ENCODE data around the gene RNU7-1. TPM values are rescaled to one million over a fixed set of nuclear protein-coding genes. Genes with fewer than 3 reads are reported as not detected.

The RNU7-1 gene
- total RNA-seq, 4 donors from 2014 or later, result not detected

- no peak for TF ChIP-seq CTCF (IDR thresholded peaks at IDR 0.05; ENCODE audit: low read depth)
Observed at GRCh38 chr12:6914947-6915788, 28.4 kb upstream of the RNU7-1 start.

GRCh38 chr12:6915789-6916285 is 27.8 kb upstream of the RNU7-1 start:
- TF ChIP-seq CTCF (IDR thresholded peaks at IDR 0.05; ENCODE audit: low read depth), result no peak

- TF ChIP-seq CTCF (IDR thresholded peaks at IDR 0.05; ENCODE audit: low read depth), result no peak
Observed at GRCh38 chr12:6916426-6917200, 27.0 kb upstream of the RNU7-1 start.

- no peak for TF ChIP-seq CTCF (IDR thresholded peaks at IDR 0.05; ENCODE audit: low read depth)
Observed at GRCh38 chr12:6917491-6918231, 26.0 kb upstream of the RNU7-1 start.

GRCh38 chr12:6919588-6919987 is 24.0 kb upstream of the RNU7-1 start:
- no peak for TF ChIP-seq CTCF (IDR thresholded peaks at IDR 0.05; ENCODE audit: low read depth)

GRCh38 chr12:6921539-6921938 is 22.1 kb upstream of the RNU7-1 start:
- TF ChIP-seq CTCF (IDR thresholded peaks at IDR 0.05; ENCODE audit: low read depth), result no peak
